Measurements from ENCODE around the gene CLDN3. TPM values are rescaled to one million over a fixed set of nuclear protein-coding genes. Genes with fewer than 3 reads are reported as not detected.

CLDN3 gene
- total RNA-seq, 2 experiments from 2014 or later = not detected

GRCh38 chr7:73810998-73811360 lies 40.9 kb upstream of the CLDN3 start:
- Histone ChIP-seq H3K4me2 (ENCODE audit: low read length) (no peak overlapping the region), H2AFZ (ENCODE audit: low read length) (no peak overlapping the region), H3K4me3 (ENCODE audit: low read depth, low read length, poor library complexity, severe bottlenecking) (no peak overlapping the region), H3K79me2 (ENCODE audit: insufficient read depth, low read depth, low read length) (no peaks in the 10 kb centered on the region), H3K27ac (ENCODE audit: low read depth, low read length, poor library complexity, severe bottlenecking) (no peak overlapping the region), H3K36me3 (ENCODE audit: insufficient read depth, low read length) (no peaks in the 10 kb centered on the region), H3K9me2 (ENCODE audit: insufficient read depth, low read length) (no peaks in the 10 kb centered on the region), H3K4me1 (ENCODE audit: insufficient read depth, low read length, poor library complexity, severe bottlenecking) (no peaks in the 10 kb centered on the region), H3K9me3 (ENCODE audit: low read length) (no peaks in the 10 kb centered on the region), H4K20me1 (ENCODE audit: insufficient read depth, low read length) (no peaks in the 10 kb centered on the region)
- TF ChIP-seq EZH2phosphoT487 (IDR thresholded peaks at IDR 0.05; ENCODE audit: borderline replicate concordance, low read depth, low read length) (no peak), CTCF (conservative IDR thresholded peaks at IDR 0.05; ENCODE audit: low read length) (no peak)
- intact Hi-C loops (cut with micrococcal nuclease; ENCODE audit: unreplicated experiment) = loop anchor here (1.0 kb wide), 1 partner anchor 44 kb away; no protein-coding TSS in a partner anchor
- BruUV-seq (replicated peaks) = no TSS peak
- ChIA-PET CTCF (ENCODE audit: unreplicated experiment) (no interaction called here), POLR2A (no interaction called here)
- DNase-seq (ENCODE audit: low spot score) = no peak

DNA sequence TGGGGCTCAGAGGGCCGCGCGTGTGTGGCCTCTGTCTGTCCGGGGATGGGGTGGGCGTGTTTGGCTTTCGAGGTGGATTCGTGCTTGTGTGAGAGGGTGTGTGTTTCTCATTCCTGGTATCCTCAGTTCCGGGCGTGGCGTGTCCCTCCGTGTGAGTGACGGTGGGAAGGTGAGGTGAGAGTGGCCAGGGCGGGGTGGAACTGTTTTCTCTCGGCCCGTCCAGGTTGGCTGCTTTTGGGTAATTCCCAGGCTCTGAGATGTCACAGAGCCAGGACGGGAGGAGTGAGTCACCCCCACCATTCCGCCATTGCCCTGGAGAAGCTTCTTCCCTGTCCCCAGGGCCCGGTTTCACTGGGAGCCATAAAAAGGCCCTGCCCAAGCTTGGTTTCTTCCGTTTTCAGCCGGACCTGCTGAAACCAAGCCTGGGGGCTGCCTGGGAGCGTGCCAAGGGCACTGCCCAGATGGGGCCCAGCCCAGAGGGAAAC lies 39.4 kb upstream of the CLDN3 start:
- POLR2A ChIA-PET = interaction anchor here (0.6 to 0.9 kb wide), 2 partner anchors 66 to 159 kb away, joined by 3 to 5 read pairs; no protein-coding TSS in a partner anchor
- no TSS peak for BruUV-seq (replicated peaks)

More for the DNA sequence above, 39.4 kb upstream of the CLDN3 start:
- TF ChIP-seq EZH2phosphoT487 (IDR thresholded peaks at IDR 0.05; ENCODE audit: borderline replicate concordance, low read depth, low read length) (no peak), CTCF (conservative IDR thresholded peaks at IDR 0.05; ENCODE audit: low read length) (no peak)
- Histone ChIP-seq H3K9me2 (ENCODE audit: insufficient read depth, low read length) (no peaks in the 10 kb centered on the region), H3K36me3 (ENCODE audit: insufficient read depth, low read length) (no peaks in the 10 kb centered on the region), H3K9me3 (ENCODE audit: low read length) (no peaks in the 10 kb centered on the region), H3K27ac (ENCODE audit: low read depth, low read length, poor library complexity, severe bottlenecking) (no peak overlapping the region), H4K20me1 (ENCODE audit: insufficient read depth, low read length) (no peaks in the 10 kb centered on the region), H3K4me2 (ENCODE audit: low read length) (no peak overlapping the region), H3K79me2 (ENCODE audit: insufficient read depth, low read depth, low read length) (no peaks in the 10 kb centered on the region), H3K4me1 (ENCODE audit: insufficient read depth, low read length, poor library complexity, severe bottlenecking) (no peaks in the 10 kb centered on the region), H3K4me3 (ENCODE audit: low read depth, low read length, poor library complexity, severe bottlenecking) (no peak overlapping the region), H2AFZ (ENCODE audit: low read length) (no peak overlapping the region)
- intact Hi-C loops (cut with micrococcal nuclease; ENCODE audit: unreplicated experiment) = no loop called here
- DNase-seq (ENCODE audit: low spot score) = no peak
- CTCF ChIA-PET (ENCODE audit: unreplicated experiment) = no interaction called here
